Trophoblast cell (in vitro differentiated cells and primary cell): Measurements from ENCODE around the gene MTLN.

Source experiments
- DNase-seq, 2 donors: peaks; one replicate each; pipeline ENCODE4 v3.0.0-alpha.2; 2016
- H2AFZ ChIP-seq: 2 replicates; pipeline ENCODE4 v1.6.1; 2013; ENCODE audit warnings: low read length, moderate library complexity, mild to moderate bottlenecking; ENCODE audit not compliant: insufficient read depth, poor library complexity
- H2AK5ac ChIP-seq: 2 replicates; pipeline ENCODE4 v1.6.1; 2013; ENCODE audit warnings: mild to moderate bottlenecking, low read length
- H2BK120ac ChIP-seq: 2 replicates; pipeline ENCODE4 v1.6.1; 2013; ENCODE audit warnings: low read length, mild to moderate bottlenecking, moderate library complexity; ENCODE audit not compliant: insufficient read depth, poor library complexity
- H2BK12ac ChIP-seq: 2 replicates; pipeline ENCODE4 v1.6.1; 2013; ENCODE audit warnings: mild to moderate bottlenecking, low read length, moderate library complexity
- H2BK5ac ChIP-seq: 2 replicates; pipeline ENCODE4 v1.6.1; 2013; ENCODE audit warnings: low read length, low read depth, moderate library complexity, mild to moderate bottlenecking; ENCODE audit not compliant: poor library complexity
- H3K14ac ChIP-seq: 2 replicates; pipeline ENCODE4 v1.6.1; 2013; ENCODE audit warnings: mild to moderate bottlenecking, low read length
- H3K18ac ChIP-seq: 2 replicates; pipeline ENCODE4 v1.6.1; 2013; ENCODE audit warnings: mild to moderate bottlenecking, low read length
- H3K23ac ChIP-seq: 2 replicates; pipeline ENCODE4 v1.6.1; 2013; ENCODE audit warnings: low read length
- H3K27ac ChIP-seq: 2 replicates; pipeline ENCODE4 v1.5.1; 2013; ENCODE audit warnings: low read depth, mild to moderate bottlenecking, inconsistent platforms, low read length, moderate library complexity
- H3K27me3 ChIP-seq: 2 replicates; pipeline ENCODE4 v1.6.1; 2013; ENCODE audit warnings: inconsistent platforms, mild to moderate bottlenecking, low read length, moderate library complexity; ENCODE audit not compliant: insufficient read depth
- H3K36me3 ChIP-seq, 2 experiments: 1 replicate in 1 of 2; 2 replicates in 1 of 2; pipeline ENCODE4 v1.6.1; 2013; ENCODE audit warnings: low read length in 2 of 2, mild to moderate bottlenecking in 2 of 2, moderate library complexity in 1 of 2; ENCODE audit not compliant: insufficient read depth in 2 of 2, control insufficient read depth in 1 of 2
- H3K4ac ChIP-seq: 2 replicates; pipeline ENCODE4 v1.6.1; 2013; ENCODE audit warnings: low read depth, mild to moderate bottlenecking, low read length, moderate library complexity
- H3K4me1 ChIP-seq, 2 experiments: 1 replicate in 1 of 2; 2 replicates in 1 of 2; pipeline ENCODE4 v1.6.1; 2013; ENCODE audit warnings: low read length in 2 of 2, mild to moderate bottlenecking in 2 of 2, moderate library complexity in 1 of 2; ENCODE audit not compliant: insufficient read depth in 2 of 2, control insufficient read depth in 1 of 2
- H3K4me2 ChIP-seq: 2 replicates; pipeline ENCODE4 v1.6.1; 2013; ENCODE audit warnings: inconsistent platforms, mild to moderate bottlenecking, low read length, moderate library complexity
- H3K4me3 ChIP-seq: 2 replicates; pipeline ENCODE4 v1.5.1; 2013; ENCODE audit warnings: mild to moderate bottlenecking, low read depth, low read length, inconsistent platforms
- H3K79me1 ChIP-seq: one replicate; pipeline ENCODE4 v1.6.1; 2013; ENCODE audit warnings: low read length
- H3K79me2 ChIP-seq: 2 replicates; pipeline ENCODE4 v1.6.1; 2013; ENCODE audit warnings: low read length, mild to moderate bottlenecking; ENCODE audit not compliant: control insufficient read depth, insufficient read depth, poor library complexity
- H3K9ac ChIP-seq: 2 replicates; pipeline ENCODE4 v1.6.1; 2013; ENCODE audit warnings: mild to moderate bottlenecking, low read length
- H3K9me3 ChIP-seq: 2 replicates; pipeline ENCODE4 v1.6.1; 2013; ENCODE audit warnings: low read depth, mild to moderate bottlenecking, control low read depth, inconsistent platforms, low read length; ENCODE audit not compliant: insufficient read depth
- H4K12ac ChIP-seq: 2 replicates; pipeline ENCODE4 v1.6.1; 2013; ENCODE audit warnings: low read depth, mild to moderate bottlenecking, low read length, moderate library complexity
- H4K8ac ChIP-seq: 2 replicates; pipeline ENCODE4 v1.6.1; 2013; ENCODE audit warnings: low read depth, mild to moderate bottlenecking, low read length, moderate library complexity
- H4K91ac ChIP-seq: one replicate; pipeline ENCODE4 v1.6.1; 2013; ENCODE audit warnings: low read depth, mild to moderate bottlenecking, low read length, moderate library complexity
- WGBS: extraction: QIAGEN DNeasy Blood & Tissue Kit; methylation state at CpG from one replicate; pipeline ENCODE4 v1.1.7; 2013; ENCODE audit warnings: missing lambda C conversion rate; ENCODE audit not compliant: insufficient read length, insufficient coverage; ENCODE audit errors: extremely low coverage; 5-methylcytosine and 5-hydroxymethylcytosine counted together

MTLN gene

GRCh38 chr2:110173523-110173922 is 38.8 kb downstream of the MTLN start:
- DNase-seq, result peak in 1 of 2 donors; percentile 85
- Histone ChIP-seq H2BK5ac (no peak overlapping the region), H4K91ac (no peak overlapping the region), H3K79me1 (no peaks in the 10 kb centered on the region), H3K4me3 (no peak overlapping the region), H4K12ac (no peak overlapping the region), H3K27me3 (no peaks in the 10 kb centered on the region), H4K8ac (no peak overlapping the region), H2AK5ac (no peak overlapping the region), H3K4ac (no peak overlapping the region), H2AFZ (no peak overlapping the region), H3K9me3 (no peaks in the 10 kb centered on the region), H3K36me3 (no peaks in the 10 kb centered on the region), H3K23ac (no peak overlapping the region), H3K18ac (no peak overlapping the region), H3K79me2 (no peaks in the 10 kb centered on the region), H3K9ac (no peak overlapping the region), H3K27ac (no peak overlapping the region), H3K4me1 (no peaks in the 10 kb centered on the region), H3K14ac (no peak overlapping the region), H2BK120ac (no peak overlapping the region), H3K4me2 (no peak overlapping the region), H2BK12ac (no peak overlapping the region)
- no CpG with 5 or more reads among the region's 1 CpG for WGBS

GRCh38 chr2:110172506-110172905 is 39.8 kb downstream of the MTLN start:
- Histone ChIP-seq H2AK5ac (no peak overlapping the region), H3K18ac (no peak overlapping the region), H3K23ac (no peak overlapping the region), H3K4me2 (no peak overlapping the region), H3K79me2 (no peaks in the 10 kb centered on the region), H3K27ac (no peak overlapping the region), H3K4me1 (no peaks in the 10 kb centered on the region), H2BK120ac (no peak overlapping the region), H3K79me1 (no peaks in the 10 kb centered on the region), H3K4me3 (no peak overlapping the region), H3K27me3 (no peaks in the 10 kb centered on the region), H3K4ac (no peak overlapping the region), H4K91ac (no peak overlapping the region), H3K36me3 (no peaks in the 10 kb centered on the region), H2BK12ac (no peak overlapping the region), H2AFZ (no peak overlapping the region), H4K12ac (no peak overlapping the region), H3K9ac (no peak overlapping the region), H3K14ac (no peak overlapping the region), H4K8ac (no peak overlapping the region), H2BK5ac (no peak overlapping the region), H3K9me3 (no peaks in the 10 kb centered on the region)
- DNase-seq, result peak; percentile 88 to 95
- no CpG with 5 or more reads among the region's 6 CpGs for WGBS

- Histone ChIP-seq H3K9ac (no peak overlapping the region), H3K79me2 (no peaks in the 10 kb centered on the region), H2BK12ac (no peak overlapping the region), H3K14ac (no peak overlapping the region), H2BK5ac (no peak overlapping the region), H4K91ac (no peak overlapping the region), H3K4me1 (no peaks in the 10 kb centered on the region), H2AFZ (no peak overlapping the region), H3K18ac (no peak overlapping the region), H4K12ac (no peak overlapping the region), H4K8ac (no peak overlapping the region), H3K36me3 (no peaks in the 10 kb centered on the region), H2AK5ac (no peak overlapping the region), H3K4ac (no peak overlapping the region), H3K27me3 (no peaks in the 10 kb centered on the region), H2BK120ac (no peak overlapping the region), H3K79me1 (no peaks in the 10 kb centered on the region), H3K4me2 (no peak overlapping the region), H3K9me3 (no peaks in the 10 kb centered on the region), H3K4me3 (no peak overlapping the region), H3K27ac (no peak overlapping the region), H3K23ac (no peak overlapping the region)
- no CpG with 5 or more reads among the region's 3 CpGs for WGBS
- DNase-seq, result no peak
These were observed 42.2 kb downstream of the MTLN start for GRCh38 chr2:110170102-110170501.

- no peak overlapping the region for H2AK5ac ChIP-seq
- no peak overlapping the region for H2BK120ac ChIP-seq
- no peaks in the 10 kb centered on the region for H3K9me3 ChIP-seq
- H3K4ac ChIP-seq, result no peak overlapping the region
- no peak overlapping the region for H4K12ac ChIP-seq
- H3K36me3 ChIP-seq, result no peaks in the 10 kb centered on the region
- H2BK12ac ChIP-seq, result no peak overlapping the region
- no peak for DNase-seq
- no peak overlapping the region for H4K8ac ChIP-seq
- H3K4me2 ChIP-seq, result no peak overlapping the region
- no peak overlapping the region for H3K9ac ChIP-seq
- H3K14ac ChIP-seq, result no peak overlapping the region
- no peak overlapping the region for H2BK5ac ChIP-seq
- no peak overlapping the region for H3K23ac ChIP-seq
- H3K27me3 ChIP-seq, result no peaks in the 10 kb centered on the region
- no peak overlapping the region for H3K18ac ChIP-seq
- no peaks in the 10 kb centered on the region for H3K79me2 ChIP-seq
- H4K91ac ChIP-seq, result no peak overlapping the region
- no peaks in the 10 kb centered on the region for H3K79me1 ChIP-seq
- no peak overlapping the region for H2AFZ ChIP-seq
- no peaks in the 10 kb centered on the region for H3K4me1 ChIP-seq
- H3K27ac ChIP-seq, result no peak overlapping the region
- WGBS, result no CpG with 5 or more reads among the region's 5 CpGs
- H3K4me3 ChIP-seq, result no peak overlapping the region
These were observed 44.9 kb downstream of the MTLN start for GRCh38 chr2:110167326-110168000.
